HFFc6 (cell line): ENCODE results near the gene DENND1A. TPM values are rescaled to one million over a fixed set of nuclear protein-coding genes. Genes with fewer than 3 reads are reported as not detected.
A peak's percentile ranks its signal among the peaks of the same experiment; 100 is the strongest.

Experiments used
- DNase-seq: peaks from one replicate; pipeline ENCODE4 v3.0.0-alpha.2; 2018
- H3K27ac Mint-ChIP-seq: 2 replicates; pipeline ENCODE4 v1.8.0; 2020; ENCODE audit warnings: mild to moderate bottlenecking, mixed read lengths
- H3K27me3 Mint-ChIP-seq: 2 replicates; pipeline ENCODE4 v1.8.0; 2021; ENCODE audit warnings: mild to moderate bottlenecking, moderate library complexity, mixed read lengths; ENCODE audit not compliant: insufficient read depth
- H3K36me3 Mint-ChIP-seq: 2 replicates; pipeline ENCODE4 v1.8.0; 2021; ENCODE audit warnings: low read depth, mixed read lengths
- H3K4me1 Mint-ChIP-seq: 2 replicates; pipeline ENCODE4 v1.8.0; 2020; ENCODE audit warnings: low read depth, mixed read lengths
- H3K4me3 Mint-ChIP-seq: 2 replicates; pipeline ENCODE4 v1.8.0; 2020; ENCODE audit warnings: mild to moderate bottlenecking, moderate library complexity, mixed read lengths
- H3K9me3 Mint-ChIP-seq: 2 replicates; pipeline ENCODE4 v1.8.0; 2020; ENCODE audit warnings: mild to moderate bottlenecking, mixed read lengths
- total RNA-seq, 6 experiments: library from RNA; stranded (reverse); fragmentation: NEBNext Ultra II Directional; extraction: Animal tissue kit (Norgen Biotek cat#: 25700); gene quantifications; 2 replicates in 1 of 6; 3 replicates in 5 of 6; pipeline ENCODE4 v1.2.3, GENCODE V29; 2021
- TF ChIP-seq, protein P1 (sequence below): fragments of 200-600 bp; sonication (generic); IDR thresholded peaks from 2 replicates; pipeline ENCODE4 v1.5.0; 2021; ENCODE audit warnings: antibody characterized with exemption, mild to moderate bottlenecking

Gene DENND1A
- total RNA-seq, 6 experiments from 2014 or later, result 25.4 to 38.3 (median 30.3) TPM

DNA sequence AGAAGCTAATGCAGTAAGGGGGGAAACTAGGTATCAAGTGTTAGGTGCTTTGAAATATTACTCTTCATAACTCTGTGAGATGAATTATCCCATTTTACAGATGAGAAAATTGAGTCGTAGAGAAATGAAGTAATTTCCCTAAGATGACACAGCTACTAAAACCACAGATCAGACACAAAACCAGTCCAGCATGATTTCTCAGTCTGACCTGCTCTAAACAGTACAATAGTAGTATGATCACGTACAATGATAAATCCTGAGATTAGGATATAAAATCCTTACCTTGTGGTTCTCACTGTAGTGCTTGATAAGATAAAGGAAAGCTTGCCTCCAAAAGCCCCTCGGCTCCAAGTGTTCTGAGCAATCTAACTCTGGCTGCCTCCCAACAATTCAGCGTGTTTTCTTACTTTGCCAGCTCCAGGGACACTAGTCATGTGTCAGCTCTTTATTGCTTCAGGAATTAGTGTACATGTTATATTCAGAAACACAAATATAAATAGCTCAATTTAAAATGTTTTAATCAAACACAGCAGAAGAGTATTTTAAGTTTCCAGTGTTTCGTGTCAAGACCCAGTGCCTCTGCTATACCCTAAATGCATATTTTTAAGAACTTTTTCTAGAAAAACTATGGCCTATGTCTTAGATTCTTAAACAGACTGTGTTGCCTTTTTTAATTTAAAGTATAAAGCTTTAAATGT lies 243.6 kb downstream of the DENND1A start:
- Mint-ChIP-seq H3K36me3 (peaks cover 15% of the 10 kb centered on the region), H3K27ac (no peak overlapping the region), H3K27me3 (no peaks in the 10 kb centered on the region; the same call in 1 of the 2 replicates), H3K4me1 (peaks cover 15% of the 10 kb centered on the region; the same call in 1 of the 2 replicates), H3K4me3 (no peak overlapping the region), H3K9me3 (no peaks in the 10 kb centered on the region)
- peak; percentile 41 for DNase-seq
- TF ChIP-seq, protein P1, sequence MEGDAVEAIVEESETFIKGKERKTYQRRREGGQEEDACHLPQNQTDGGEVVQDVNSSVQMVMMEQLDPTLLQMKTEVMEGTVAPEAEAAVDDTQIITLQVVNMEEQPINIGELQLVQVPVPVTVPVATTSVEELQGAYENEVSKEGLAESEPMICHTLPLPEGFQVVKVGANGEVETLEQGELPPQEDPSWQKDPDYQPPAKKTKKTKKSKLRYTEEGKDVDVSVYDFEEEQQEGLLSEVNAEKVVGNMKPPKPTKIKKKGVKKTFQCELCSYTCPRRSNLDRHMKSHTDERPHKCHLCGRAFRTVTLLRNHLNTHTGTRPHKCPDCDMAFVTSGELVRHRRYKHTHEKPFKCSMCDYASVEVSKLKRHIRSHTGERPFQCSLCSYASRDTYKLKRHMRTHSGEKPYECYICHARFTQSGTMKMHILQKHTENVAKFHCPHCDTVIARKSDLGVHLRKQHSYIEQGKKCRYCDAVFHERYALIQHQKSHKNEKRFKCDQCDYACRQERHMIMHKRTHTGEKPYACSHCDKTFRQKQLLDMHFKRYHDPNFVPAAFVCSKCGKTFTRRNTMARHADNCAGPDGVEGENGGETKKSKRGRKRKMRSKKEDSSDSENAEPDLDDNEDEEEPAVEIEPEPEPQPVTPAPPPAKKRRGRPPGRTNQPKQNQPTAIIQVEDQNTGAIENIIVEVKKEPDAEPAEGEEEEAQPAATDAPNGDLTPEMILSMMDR, result no peak

- Mint-ChIP-seq H3K4me3 (no peak overlapping the region), H3K27me3 (no peaks in the 10 kb centered on the region), H3K9me3 (no peaks in the 10 kb centered on the region), H3K27ac (no peak overlapping the region), H3K4me1 (peaks cover 15% of the 10 kb centered on the region; the same call in 1 of the 2 replicates), H3K36me3 (peaks cover 19% of the 10 kb centered on the region)
- DNase-seq, result no peak
- TF ChIP-seq, protein P1, result no peak
Measured at GRCh38 chr9:123685489-123686083, 244.3 kb downstream of the DENND1A start.

- Mint-ChIP-seq H3K27me3 (no peaks in the 10 kb centered on the region), H3K36me3 (peaks cover 19% of the 10 kb centered on the region), H3K9me3 (no peaks in the 10 kb centered on the region), H3K4me1 (peaks cover 19% of the 10 kb centered on the region), H3K4me3 (no peak overlapping the region), H3K27ac (no peak overlapping the region)
- TF ChIP-seq, protein P1, result no peak
- DNase-seq, result no peak
Measured at GRCh38 chr9:123684393-123685149, 245.4 kb downstream of the DENND1A start.

DNA sequence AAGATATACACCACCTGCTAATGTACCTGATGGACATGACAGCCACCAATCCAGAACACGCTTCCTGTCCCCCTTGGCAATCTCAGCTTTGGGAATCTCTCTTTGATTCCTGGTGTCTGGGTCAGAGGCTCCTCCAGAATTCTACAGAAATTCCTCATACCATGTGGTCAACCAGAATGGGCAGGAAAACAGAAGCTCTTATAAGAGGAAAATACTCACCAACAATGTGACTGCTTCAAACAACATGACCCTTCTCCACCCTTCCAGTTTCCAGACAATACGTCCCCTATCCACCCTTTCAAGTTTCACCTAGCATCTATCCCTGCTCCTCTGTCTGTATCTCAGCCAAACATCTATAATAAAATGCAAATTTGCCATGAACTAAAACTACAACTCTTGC lies 247.2 kb downstream of the DENND1A start:
- H3K36me3 Mint-ChIP-seq, result peaks cover 19% of the 10 kb centered on the region
- TF ChIP-seq, protein P1, result no peak
- no peak overlapping the region for H3K27ac Mint-ChIP-seq
- H3K9me3 Mint-ChIP-seq, result no peaks in the 10 kb centered on the region
- H3K4me1 Mint-ChIP-seq, result peaks cover 32% of the 10 kb centered on the region
- no peaks in the 10 kb centered on the region for H3K27me3 Mint-ChIP-seq
- DNase-seq, result no peak
- H3K4me3 Mint-ChIP-seq, result no peak overlapping the region

GRCh38 chr9:123680352-123680751 lies 249.6 kb downstream of the DENND1A start:
- no peaks in the 10 kb centered on the region for H3K9me3 Mint-ChIP-seq
- no peak for DNase-seq
- TF ChIP-seq, protein P1, result no peak
- H3K4me3 Mint-ChIP-seq, result no peak overlapping the region
- no peak overlapping the region for H3K27ac Mint-ChIP-seq
- H3K36me3 Mint-ChIP-seq, result peaks cover 19% of the 10 kb centered on the region; the same call in 1 of the 2 replicates
- peaks cover 23% of the 10 kb centered on the region for H3K4me1 Mint-ChIP-seq
- no peaks in the 10 kb centered on the region; the same call in 1 of the 2 replicates for H3K27me3 Mint-ChIP-seq
